Bronchial epithelial cell (primary cell): ENCODE data around the gene HOXD3. TPM values are rescaled to one million over a fixed set of nuclear protein-coding genes. Genes with fewer than 3 reads are reported as not detected.

Experiments used
- DNase-seq: peaks from one replicate; pipeline ENCODE4 v3.0.0-alpha.2; 2010; ENCODE audit warnings: low read depth
- FAIRE-seq: peaks from 2 replicates; lab custom pipeline; 2011; peaks lifted over from hg19 to GRCh38; lab: Jason Lieb, UNC
- H3K27me3 ChIP-seq: 2 replicates; pipeline ENCODE4 v1.5.1; 2011; ENCODE audit warnings: low read length; ENCODE audit not compliant: control insufficient read depth, insufficient read depth
- H3K36me3 ChIP-seq: 2 replicates; pipeline ENCODE4 v1.5.1; 2011; ENCODE audit warnings: low read length; ENCODE audit not compliant: control insufficient read depth, insufficient read depth
- H3K4me3 ChIP-seq: 2 replicates; pipeline ENCODE4 v1.5.1; 2011; ENCODE audit warnings: mild to moderate bottlenecking, low read depth, low read length, control low read depth
- total RNA-seq: library from RNA; depleted of rRNA; stranded (reverse); fragments of >200 nt; gene quantifications from 2 replicates; pipeline ENCODE4 v1.2.1, GENCODE V29; 2014
- TF ChIP-seq, protein P1 (sequence below): IDR thresholded peaks from 2 replicates; pipeline ENCODE4 v1.5.1; 2011; ENCODE audit warnings: mild to moderate bottlenecking, moderate library complexity, low read length, control low read depth, inconsistent platforms; ENCODE audit not compliant: insufficient read depth, severe bottlenecking

HOXD3 gene
- total RNA-seq, 1 donor from 2014 or later: not detected

- TF ChIP-seq, protein P1, sequence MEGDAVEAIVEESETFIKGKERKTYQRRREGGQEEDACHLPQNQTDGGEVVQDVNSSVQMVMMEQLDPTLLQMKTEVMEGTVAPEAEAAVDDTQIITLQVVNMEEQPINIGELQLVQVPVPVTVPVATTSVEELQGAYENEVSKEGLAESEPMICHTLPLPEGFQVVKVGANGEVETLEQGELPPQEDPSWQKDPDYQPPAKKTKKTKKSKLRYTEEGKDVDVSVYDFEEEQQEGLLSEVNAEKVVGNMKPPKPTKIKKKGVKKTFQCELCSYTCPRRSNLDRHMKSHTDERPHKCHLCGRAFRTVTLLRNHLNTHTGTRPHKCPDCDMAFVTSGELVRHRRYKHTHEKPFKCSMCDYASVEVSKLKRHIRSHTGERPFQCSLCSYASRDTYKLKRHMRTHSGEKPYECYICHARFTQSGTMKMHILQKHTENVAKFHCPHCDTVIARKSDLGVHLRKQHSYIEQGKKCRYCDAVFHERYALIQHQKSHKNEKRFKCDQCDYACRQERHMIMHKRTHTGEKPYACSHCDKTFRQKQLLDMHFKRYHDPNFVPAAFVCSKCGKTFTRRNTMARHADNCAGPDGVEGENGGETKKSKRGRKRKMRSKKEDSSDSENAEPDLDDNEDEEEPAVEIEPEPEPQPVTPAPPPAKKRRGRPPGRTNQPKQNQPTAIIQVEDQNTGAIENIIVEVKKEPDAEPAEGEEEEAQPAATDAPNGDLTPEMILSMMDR: no peak
- DNase-seq: no peak
- H3K4me3 ChIP-seq: no peak within 1 kb of the TSS
These were observed 27.9 kb upstream of the HOXD3 start, which contains the start of gene HOXD8 for GRCh38 chr2:176128982-176129796. TSS of gene HOXD8 (plus strand) at chr2:176129705. CDS start at chr2:176130367, 662 bp downstream.

GRCh38 chr2:176129813-176130146 is 27.3 kb upstream of the HOXD3 start:
- Histone ChIP-seq H3K4me3 (no peak overlapping the region), H3K36me3 (no peaks in the 10 kb centered on the region), H3K27me3 (peaks cover 69% of the 10 kb centered on the region)
- FAIRE-seq (no peak), DNase-seq (no peak)
- TF ChIP-seq, protein P1: no peak

More at GRCh38 chr2:176128982-176129796, 27.9 kb upstream of the HOXD3 start, which contains the start of gene HOXD8:
- Histone ChIP-seq H3K36me3 (no peaks in the 10 kb centered on the region), H3K27me3 (peaks cover 72% of the 10 kb centered on the region)
- FAIRE-seq: no peak

DNA sequence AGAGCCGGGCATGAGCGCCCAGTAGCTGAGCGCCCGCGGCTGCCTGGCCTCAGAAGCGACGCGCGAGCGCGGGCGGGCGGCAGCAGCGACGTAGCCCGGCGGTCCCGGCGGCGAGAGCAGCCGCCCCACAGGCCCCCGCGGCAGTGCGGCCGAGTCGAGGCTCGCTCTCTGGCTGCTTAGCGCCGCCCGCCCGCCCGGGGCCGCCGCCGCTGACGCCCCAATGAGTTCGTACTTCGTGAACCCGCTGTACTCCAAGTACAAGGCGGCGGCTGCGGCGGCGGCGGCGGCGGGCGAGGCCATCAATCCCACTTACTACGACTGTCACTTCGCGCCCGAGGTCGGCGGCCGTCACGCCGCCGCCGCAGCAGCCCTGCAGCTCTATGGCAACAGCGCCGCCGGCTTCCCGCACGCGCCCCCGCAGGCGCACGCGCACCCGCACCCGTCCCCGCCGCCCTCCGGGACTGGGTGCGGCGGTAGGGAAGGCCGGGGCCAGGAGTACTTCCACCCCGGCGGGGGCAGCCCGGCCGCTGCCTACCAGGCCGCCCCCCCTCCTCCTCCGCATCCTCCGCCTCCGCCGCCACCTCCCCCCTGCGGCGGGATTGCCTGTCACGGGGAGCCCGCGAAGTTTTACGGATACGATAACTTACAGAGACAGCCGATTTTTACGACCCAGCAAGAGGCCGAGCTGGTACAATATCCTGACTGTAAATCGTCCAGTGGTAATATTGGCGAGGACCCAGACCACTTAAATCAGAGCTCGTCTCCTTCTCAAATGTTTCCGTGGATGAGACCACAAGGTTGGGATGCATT is 26.8 kb upstream of the HOXD3 start:
- TF ChIP-seq, protein P1: no peak
- H3K4me3 ChIP-seq: no peak overlapping the region
- H3K36me3 ChIP-seq: no peaks in the 10 kb centered on the region
- peaks cover 63% of the 10 kb centered on the region for H3K27me3 ChIP-seq
- no peak for FAIRE-seq
- no peak for DNase-seq

DNA sequence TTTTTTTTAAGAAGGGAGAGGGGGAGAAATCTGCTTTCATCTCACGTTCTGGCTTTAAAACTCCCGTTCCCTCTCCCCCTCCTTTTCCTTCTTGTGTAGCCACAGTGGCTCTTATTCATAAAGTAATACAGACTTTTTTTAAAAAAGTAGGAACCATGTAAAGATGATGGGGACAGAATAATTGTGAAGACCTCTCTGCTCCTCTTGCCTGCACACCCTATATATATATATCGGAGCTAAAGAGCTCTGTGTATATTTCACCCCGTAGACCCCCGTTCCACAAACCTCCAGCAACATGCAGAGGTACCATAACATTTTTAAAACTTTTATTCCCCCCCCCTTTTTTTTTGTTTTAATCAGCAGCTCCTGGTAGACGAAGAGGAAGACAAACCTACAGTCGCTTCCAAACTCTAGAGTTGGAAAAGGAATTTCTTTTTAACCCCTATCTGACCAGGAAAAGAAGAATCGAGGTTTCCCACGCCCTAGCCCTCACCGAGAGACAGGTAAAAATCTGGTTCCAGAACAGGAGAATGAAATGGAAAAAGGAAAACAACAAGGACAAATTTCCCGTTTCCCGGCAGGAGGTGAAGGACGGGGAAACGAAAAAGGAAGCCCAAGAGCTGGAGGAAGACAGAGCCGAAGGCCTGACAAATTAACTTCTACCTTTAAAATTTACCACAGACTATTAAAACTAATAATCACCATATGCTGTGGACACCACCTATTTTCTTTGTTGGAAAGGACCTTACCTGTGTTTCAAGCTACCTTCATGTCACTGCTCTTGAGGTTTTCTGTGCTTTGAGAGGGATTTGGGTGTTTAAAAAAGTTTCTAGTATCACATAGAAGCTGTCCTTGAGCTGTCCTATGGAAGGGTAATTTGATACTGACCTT is 25.9 kb upstream of the HOXD3 start:
- DNase-seq (no peak), FAIRE-seq (no peak)
- no peak overlapping the region for H3K4me3 ChIP-seq
- TF ChIP-seq, protein P1: no peak
- H3K27me3 ChIP-seq: peaks cover 65% of the 10 kb centered on the region
- no peaks in the 10 kb centered on the region for H3K36me3 ChIP-seq

DNA sequence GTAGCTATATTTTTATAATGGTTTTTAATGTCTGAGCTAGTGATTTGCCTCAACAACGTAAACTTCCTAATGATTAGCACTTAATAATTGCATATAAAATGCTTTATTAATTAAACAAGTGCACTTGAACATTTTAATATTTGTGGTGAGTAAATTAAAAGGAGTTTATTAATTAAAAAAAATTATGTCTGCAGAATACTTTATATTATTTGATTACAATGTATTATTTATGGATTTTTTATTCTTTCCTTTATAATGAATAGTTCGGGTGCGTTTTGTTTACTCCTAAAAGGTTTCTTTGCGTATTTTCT is 25.3 kb upstream of the HOXD3 start:
- no peak overlapping the region for H3K4me3 ChIP-seq
- DNase-seq: no peak

More for the DNA sequence above, 25.3 kb upstream of the HOXD3 start:
- no peak for FAIRE-seq
- TF ChIP-seq, protein P1: no peak
- peaks cover 66% of the 10 kb centered on the region for H3K27me3 ChIP-seq
- no peaks in the 10 kb centered on the region for H3K36me3 ChIP-seq
